HCT116 (cell line): Measurements from ENCODE around the gene CCL1. TPM values are rescaled to one million over a fixed set of nuclear protein-coding genes. Genes with fewer than 3 reads are reported as not detected.

Experiments
- ATAC-seq: fragments of 200-7000 bp; cut with Tn5 transposase; 2 replicates; pipeline ENCODE4 v1.9.1; 2020; ENCODE audit warnings: mild to moderate bottlenecking, moderate library complexity
- BruUV-seq: library from RNA; stranded (reverse); fragments of 400-500 nt; replicated peaks from 2 replicates; lab custom pipeline; 2021; lab: Mats Ljungman, UMichigan
- CTCF ChIA-PET: fragments of 300-600 bp; sonication (Branson Sonifier 250); formaldehyde crosslinking; loops from one replicate; lab custom pipeline; 2021; ENCODE audit warnings: antibody characterized with exemption; lab: Charles Lee
- POLR2A ChIA-PET: fragments of 300-600, 350-600 bp; sonication (Branson Sonifier 250); formaldehyde crosslinking; loops from one replicate; lab custom pipeline; 2021; ENCODE audit warnings: antibody characterized with exemption; lab: Charles Lee
- RAD21 ChIA-PET, 2 experiments: fragments of 300-600 bp; sonication (Branson Sonifier 250); formaldehyde crosslinking; loops; one replicate each; lab custom pipeline; 2023; ENCODE audit warnings: low total read pairs in 2 of 2; ENCODE audit not compliant: uncharacterized antibody in 2 of 2, unreplicated experiment in 2 of 2, low non-redundant PET in 1 of 2; lab: Charles Lee
- DNase-seq: peaks from one replicate; pipeline ENCODE4 v3.0.0-alpha.2; 2010; ENCODE audit warnings: low read depth, low spot score
- H2AFZ ChIP-seq: fragments of 200-600 bp; shearing (Covaris generic), sonication (generic); 2 replicates; pipeline ENCODE4 v1.6.1; 2017; ENCODE audit warnings: low read depth, mixed run types, mixed read lengths, antibody characterized with exemption, low read length; ENCODE audit not compliant: poor library complexity, severe bottlenecking
- H3K27ac ChIP-seq: 2 replicates; pipeline ENCODE4 v1.5.1; 2012; ENCODE audit warnings: low read depth, low read length
- H3K27me3 ChIP-seq: fragments of 200-600 bp; sonication (generic); 2 replicates; pipeline ENCODE4 v1.6.1; 2016; ENCODE audit warnings: mixed run types, low read length, mixed read lengths; ENCODE audit not compliant: insufficient read depth
- H3K36me3 ChIP-seq, 2 experiments: fragments of 200-500 bp in 1 of 2; fragments of 200-600 bp in 1 of 2; sonication (Bioruptor generic) in 1 of 2; sonication (generic) in 1 of 2; 2 replicates each; pipeline versions ENCODE4 v1.5.1 to v1.6.1; 2014 to 2016; ENCODE audit warnings: low read length in 2 of 2, inconsistent platforms in 1 of 2, mixed read lengths in 1 of 2, mixed run types in 1 of 2; ENCODE audit not compliant: insufficient read depth in 2 of 2, control insufficient read depth in 1 of 2
- H3K4me1 ChIP-seq, 2 experiments: fragments of 200-600 bp in 1 of 2; sonication (generic) in 1 of 2; 2 replicates each; pipeline versions ENCODE4 v1.5.1 to v1.6.1; 2012 to 2017; ENCODE audit warnings: low read length in 2 of 2, inconsistent platforms in 1 of 2, mild to moderate bottlenecking in 1 of 2, mixed read lengths in 1 of 2, mixed run types in 1 of 2, moderate library complexity in 1 of 2; ENCODE audit not compliant: insufficient read depth in 2 of 2, control insufficient read depth in 1 of 2
- H3K4me2 ChIP-seq: fragments of 200-600 bp; sonication (generic); 2 replicates; pipeline ENCODE4 v1.6.1; 2017; ENCODE audit warnings: mixed run types, low read length, mixed read lengths
- H3K4me3 ChIP-seq, 2 experiments: fragments of 200-600 bp in 1 of 2; sonication (generic) in 1 of 2; replicated peaks in 1 of 2; 2 replicates each; pipeline ENCODE4 v1.5.1; 2011 to 2016; ENCODE audit warnings: low read length in 2 of 2, control low read depth in 1 of 2, low read depth in 1 of 2, mild to moderate bottlenecking in 1 of 2, mixed read lengths in 1 of 2, mixed run types in 1 of 2
- H3K79me2 ChIP-seq: fragments of 200-600 bp; sonication (generic); 2 replicates; pipeline ENCODE4 v1.6.1; 2017; ENCODE audit warnings: mild to moderate bottlenecking, mixed run types, low read length, moderate library complexity, mixed read lengths; ENCODE audit not compliant: insufficient read depth
- H3K9ac ChIP-seq: fragments of 200-600 bp; sonication (generic); 2 replicates; pipeline ENCODE4 v1.6.1; 2016; ENCODE audit warnings: low read length, mixed read lengths
- H3K9me2 ChIP-seq: fragments of 200-600 bp; sonication (generic), shearing (Covaris generic); 2 replicates; pipeline ENCODE4 v1.6.1; 2017; ENCODE audit warnings: mixed run types, mild to moderate bottlenecking, moderate library complexity; ENCODE audit not compliant: insufficient read depth
- H3K9me3 ChIP-seq, 2 experiments: fragments of 200-500 bp in 1 of 2; fragments of 200-600 bp in 1 of 2; sonication (Bioruptor generic) in 1 of 2; sonication (generic) in 1 of 2; 2 replicates each; pipeline ENCODE4 v1.6.1; 2014 to 2017; ENCODE audit warnings: low read length in 2 of 2, mixed read lengths in 2 of 2, inconsistent platforms in 1 of 2, low read depth in 1 of 2, mild to moderate bottlenecking in 1 of 2, mixed run types in 1 of 2, moderate library complexity in 1 of 2; ENCODE audit not compliant: control insufficient read depth in 1 of 2, insufficient read depth in 1 of 2
- H4K20me1 ChIP-seq: fragments of 200-600 bp; sonication (generic), shearing (Covaris generic); 2 replicates; pipeline ENCODE4 v1.6.1; 2017; ENCODE audit warnings: mixed run types, mild to moderate bottlenecking, moderate library complexity; ENCODE audit not compliant: insufficient read depth
- CBX3 ChIP-seq: IDR thresholded peaks from 2 replicates; pipeline ENCODE4 v1.6.1; 2012; ENCODE audit warnings: low read depth
- CEBPB ChIP-seq: IDR thresholded peaks from 2 replicates; pipeline ENCODE4 v1.6.1; 2012; ENCODE audit warnings: low read depth
- ELF1 ChIP-seq: IDR thresholded peaks from 2 replicates; pipeline ENCODE4 v1.6.1; 2012; ENCODE audit warnings: low read depth, borderline replicate concordance
- EZH2 ChIP-seq: fragments of 200-600 bp; sonication (generic); IDR thresholded peaks from 2 replicates; pipeline ENCODE4 v1.6.1; 2017; ENCODE audit warnings: antibody characterized with exemption, mixed run types
- EZH2phosphoT487 ChIP-seq: fragments of 200-600 bp; IDR thresholded peaks from 2 replicates; pipeline ENCODE4 v1.6.1; 2018; ENCODE audit warnings: antibody characterized with exemption, borderline replicate concordance
- POLR2A ChIP-seq: IDR thresholded peaks from 2 replicates; pipeline ENCODE4 v1.7.0; 2011; ENCODE audit warnings: borderline replicate concordance; ENCODE audit not compliant: insufficient read depth, insufficient read length; ENCODE audit errors: extremely low read depth
- POLR2AphosphoS5 ChIP-seq: IDR thresholded peaks from 2 replicates; pipeline ENCODE4 v1.6.1; 2011; ENCODE audit warnings: mild to moderate bottlenecking, low read depth, low read length, moderate library complexity
- SIN3A ChIP-seq: IDR thresholded peaks from 2 replicates; pipeline ENCODE4 v1.6.1; 2012; ENCODE audit warnings: low read depth
- SRF ChIP-seq: IDR thresholded peaks from 2 replicates; pipeline ENCODE4 v1.6.1; 2012; ENCODE audit warnings: low read depth
- TCF7L2 ChIP-seq: IDR thresholded peaks from 2 replicates; pipeline ENCODE4 v1.7.0; 2011; ENCODE audit warnings: borderline replicate concordance, inconsistent platforms; ENCODE audit not compliant: insufficient read depth, insufficient read length; ENCODE audit errors: extremely low read depth
- ZFX ChIP-seq: fragments of 450-650 bp; IDR thresholded peaks from 2 replicates; pipeline ENCODE4 v1.6.1; 2017
- ZNF274 ChIP-seq: fragments of 200-500 bp; sonication (Bioruptor generic); IDR thresholded peaks from 2 replicates; pipeline ENCODE4 v1.6.1; 2014; ENCODE audit warnings: mild to moderate bottlenecking, low read depth, low read length, inconsistent platforms
- intact Hi-C: fragments of 100-400 bp; cut with micrococcal nuclease; formaldehyde crosslinking; loops from 2 replicates; pipeline ENCODE4 v1.10.0; 2022
- total RNA-seq: library from RNA; stranded (reverse); gene quantifications from one replicate; pipeline ENCODE4 v1.2.1, GENCODE V29; 2021; ENCODE audit not compliant: unreplicated experiment
- TF ChIP-seq, protein P1 (sequence below): IDR thresholded peaks from 2 replicates; pipeline ENCODE4 v1.6.1; 2012
- TF ChIP-seq, protein P2 (sequence below): IDR thresholded peaks from 2 replicates; pipeline ENCODE4 v1.6.1; 2011; ENCODE audit warnings: mild to moderate bottlenecking, low read length, moderate library complexity; ENCODE audit not compliant: insufficient replicate concordance; ENCODE audit errors: extremely low read depth
- TF ChIP-seq, protein P3 (sequence below): IDR thresholded peaks from 2 replicates; pipeline ENCODE4 v1.6.1; 2012; ENCODE audit warnings: low read depth

The CCL1 gene
- total RNA-seq, 1 experiment from 2014 or later: not detected

DNA sequence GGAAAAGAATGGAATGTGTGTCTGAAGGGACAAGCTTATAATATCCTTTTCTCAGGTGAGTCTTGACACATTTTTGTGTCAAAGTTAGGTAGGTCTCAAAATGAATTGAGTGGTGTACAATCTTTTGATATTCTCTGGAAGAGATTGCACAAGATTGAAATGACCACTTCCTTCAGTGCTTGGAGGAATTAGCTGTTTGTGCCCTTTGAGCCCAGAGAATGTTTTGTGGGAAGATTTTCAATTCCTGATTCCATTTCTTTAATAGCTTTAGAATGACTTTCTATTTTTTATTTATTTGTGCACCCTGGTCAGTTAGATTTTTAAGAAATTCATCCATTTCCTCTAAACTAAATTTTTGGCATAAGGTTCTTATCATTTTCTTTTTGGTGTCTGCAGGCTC is 8.4 kb downstream of the CCL1 start:
- ATAC-seq (no peak), DNase-seq (no peak)
- H3K9me2 ChIP-seq: no peaks in the 10 kb centered on the region
- H3K79me2 ChIP-seq: no peaks in the 10 kb centered on the region
- H3K4me1 ChIP-seq: no peaks in the 10 kb centered on the region
- no peak overlapping the region for H3K4me3 ChIP-seq
- no peak overlapping the region for H3K4me2 ChIP-seq
- RAD21 ChIA-PET: no interaction called here
- POLR2A ChIA-PET: interaction anchor here (1.0 kb wide), 1 partner anchor 786 kb away, joined by 3 read pairs; no protein-coding TSS in a partner anchor
- H3K27ac ChIP-seq: no peak overlapping the region
- intact Hi-C loops: no loop called here
- no peaks in the 10 kb centered on the region for H3K27me3 ChIP-seq
- TF ChIP-seq SRF (no peak), ZNF274 (no peak), ELF1 (no peak), CEBPB (no peak)
- H4K20me1 ChIP-seq: no peaks in the 10 kb centered on the region
- H3K36me3 ChIP-seq: no peaks in the 10 kb centered on the region
- BruUV-seq: no TSS peak
- H2AFZ ChIP-seq: no peak overlapping the region
- H3K9ac ChIP-seq: no peak overlapping the region
- H3K9me3 ChIP-seq: no peaks in the 10 kb centered on the region
- CTCF ChIA-PET: no interaction called here

DNA sequence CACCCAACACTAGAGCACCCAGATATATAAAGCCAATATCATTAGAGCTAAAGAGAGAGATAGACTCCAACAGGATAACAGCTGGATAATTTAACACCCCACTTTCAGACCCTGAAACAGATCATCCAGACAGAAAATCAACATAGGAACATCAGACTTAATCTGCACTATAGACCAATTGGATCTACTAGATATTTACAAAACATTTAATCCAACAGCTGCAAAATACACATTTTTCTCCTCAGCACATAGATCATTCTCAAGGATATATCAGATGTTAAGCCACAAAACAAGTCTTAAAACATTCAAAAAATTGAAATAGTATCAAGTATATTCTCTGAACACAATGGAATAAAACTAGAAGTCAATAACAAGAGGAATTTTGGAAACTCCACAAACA is 10.8 kb downstream of the CCL1 start:
- Histone ChIP-seq H3K9me3 (no peaks in the 10 kb centered on the region), H3K9ac (no peak overlapping the region), H3K4me2 (no peak overlapping the region), H3K36me3 (no peaks in the 10 kb centered on the region), H3K79me2 (no peaks in the 10 kb centered on the region), H3K9me2 (no peaks in the 10 kb centered on the region), H3K4me1 (no peaks in the 10 kb centered on the region), H3K4me3 (no peak overlapping the region), H3K27me3 (no peaks in the 10 kb centered on the region; the same call in 1 of the 2 replicates), H4K20me1 (no peaks in the 10 kb centered on the region), H2AFZ (no peak overlapping the region), H3K27ac (no peak overlapping the region)
- CTCF ChIA-PET: interaction anchor here (0.7 to 1.7 kb wide), 2 partner anchors 9 to 181 kb away, joined by 3 to 4 read pairs; no protein-coding TSS in a partner anchor
- intact Hi-C loops: no loop called here
- DNase-seq (no peak), ATAC-seq (no peak)
- TF ChIP-seq SRF: no peak
- TF ChIP-seq POLR2A: no peak
- TF ChIP-seq POLR2AphosphoS5: no peak
- TF ChIP-seq, protein P1, sequence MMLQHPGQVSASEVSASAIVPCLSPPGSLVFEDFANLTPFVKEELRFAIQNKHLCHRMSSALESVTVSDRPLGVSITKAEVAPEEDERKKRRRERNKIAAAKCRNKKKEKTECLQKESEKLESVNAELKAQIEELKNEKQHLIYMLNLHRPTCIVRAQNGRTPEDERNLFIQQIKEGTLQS: no peak
- no peak for TF ChIP-seq ELF1
- TF ChIP-seq ZNF274: no peak
- TF ChIP-seq ZFX: no peak
- TF ChIP-seq SIN3A: no peak
- TF ChIP-seq EZH2phosphoT487: no peak
- TF ChIP-seq TCF7L2: no peak
- TF ChIP-seq, protein P2, sequence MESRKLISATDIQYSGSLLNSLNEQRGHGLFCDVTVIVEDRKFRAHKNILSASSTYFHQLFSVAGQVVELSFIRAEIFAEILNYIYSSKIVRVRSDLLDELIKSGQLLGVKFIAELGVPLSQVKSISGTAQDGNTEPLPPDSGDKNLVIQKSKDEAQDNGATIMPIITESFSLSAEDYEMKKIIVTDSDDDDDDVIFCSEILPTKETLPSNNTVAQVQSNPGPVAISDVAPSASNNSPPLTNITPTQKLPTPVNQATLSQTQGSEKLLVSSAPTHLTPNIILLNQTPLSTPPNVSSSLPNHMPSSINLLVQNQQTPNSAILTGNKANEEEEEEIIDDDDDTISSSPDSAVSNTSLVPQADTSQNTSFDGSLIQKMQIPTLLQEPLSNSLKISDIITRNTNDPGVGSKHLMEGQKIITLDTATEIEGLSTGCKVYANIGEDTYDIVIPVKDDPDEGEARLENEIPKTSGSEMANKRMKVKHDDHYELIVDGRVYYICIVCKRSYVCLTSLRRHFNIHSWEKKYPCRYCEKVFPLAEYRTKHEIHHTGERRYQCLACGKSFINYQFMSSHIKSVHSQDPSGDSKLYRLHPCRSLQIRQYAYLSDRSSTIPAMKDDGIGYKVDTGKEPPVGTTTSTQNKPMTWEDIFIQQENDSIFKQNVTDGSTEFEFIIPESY: no peak
- TF ChIP-seq CBX3: no peak
- TF ChIP-seq, protein P3, sequence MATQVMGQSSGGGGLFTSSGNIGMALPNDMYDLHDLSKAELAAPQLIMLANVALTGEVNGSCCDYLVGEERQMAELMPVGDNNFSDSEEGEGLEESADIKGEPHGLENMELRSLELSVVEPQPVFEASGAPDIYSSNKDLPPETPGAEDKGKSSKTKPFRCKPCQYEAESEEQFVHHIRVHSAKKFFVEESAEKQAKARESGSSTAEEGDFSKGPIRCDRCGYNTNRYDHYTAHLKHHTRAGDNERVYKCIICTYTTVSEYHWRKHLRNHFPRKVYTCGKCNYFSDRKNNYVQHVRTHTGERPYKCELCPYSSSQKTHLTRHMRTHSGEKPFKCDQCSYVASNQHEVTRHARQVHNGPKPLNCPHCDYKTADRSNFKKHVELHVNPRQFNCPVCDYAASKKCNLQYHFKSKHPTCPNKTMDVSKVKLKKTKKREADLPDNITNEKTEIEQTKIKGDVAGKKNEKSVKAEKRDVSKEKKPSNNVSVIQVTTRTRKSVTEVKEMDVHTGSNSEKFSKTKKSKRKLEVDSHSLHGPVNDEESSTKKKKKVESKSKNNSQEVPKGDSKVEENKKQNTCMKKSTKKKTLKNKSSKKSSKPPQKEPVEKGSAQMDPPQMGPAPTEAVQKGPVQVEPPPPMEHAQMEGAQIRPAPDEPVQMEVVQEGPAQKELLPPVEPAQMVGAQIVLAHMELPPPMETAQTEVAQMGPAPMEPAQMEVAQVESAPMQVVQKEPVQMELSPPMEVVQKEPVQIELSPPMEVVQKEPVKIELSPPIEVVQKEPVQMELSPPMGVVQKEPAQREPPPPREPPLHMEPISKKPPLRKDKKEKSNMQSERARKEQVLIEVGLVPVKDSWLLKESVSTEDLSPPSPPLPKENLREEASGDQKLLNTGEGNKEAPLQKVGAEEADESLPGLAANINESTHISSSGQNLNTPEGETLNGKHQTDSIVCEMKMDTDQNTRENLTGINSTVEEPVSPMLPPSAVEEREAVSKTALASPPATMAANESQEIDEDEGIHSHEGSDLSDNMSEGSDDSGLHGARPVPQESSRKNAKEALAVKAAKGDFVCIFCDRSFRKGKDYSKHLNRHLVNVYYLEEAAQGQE: no peak
- TF ChIP-seq EZH2: no peak
- BruUV-seq: no TSS peak
- RAD21 ChIA-PET: no interaction called here
- POLR2A ChIA-PET: no interaction called here
